Natural killer cell (primary cell): ENCODE data around the gene SCO1. TPM values are rescaled to one million over a fixed set of nuclear protein-coding genes. Genes with fewer than 3 reads are reported as not detected.

ENCODE experiments used
- ATAC-seq, 3 donors: fragments of 150-1000 bp in 2 of 3; fragments of 200-7000 bp in 1 of 3; cut with Tn5 transposase; 1 replicate in 1 of 3; 2 replicates in 2 of 3; pipeline ENCODE4 v1.10.0; 2021; ENCODE audit warnings: mild to moderate bottlenecking in 2 of 3, moderate library complexity in 2 of 3
- DNase-seq, 2 donors: peaks; one replicate each; pipeline versions ENCODE4 v3.0.0 to v3.0.0-alpha.2; 2013 to 2021; ENCODE audit warnings: mixed read lengths in 1 of 2
- H3K27ac ChIP-seq: one replicate; pipeline ENCODE4 v1.5.1; 2013; ENCODE audit warnings: mild to moderate bottlenecking, low read length
- H3K27me3 ChIP-seq: one replicate; pipeline ENCODE4 v1.6.1; 2013; ENCODE audit warnings: low read length; ENCODE audit not compliant: control insufficient read depth, insufficient read depth
- H3K36me3 ChIP-seq: one replicate; pipeline ENCODE4 v1.6.1; 2013; ENCODE audit warnings: low read length; ENCODE audit not compliant: control insufficient read depth, insufficient read depth
- H3K4me1 ChIP-seq: one replicate; pipeline ENCODE4 v1.6.1; 2013; ENCODE audit warnings: low read length; ENCODE audit not compliant: control insufficient read depth, insufficient read depth
- H3K4me3 ChIP-seq: one replicate; pipeline ENCODE4 v1.5.1; 2013; ENCODE audit warnings: low read length
- H3K9me3 ChIP-seq: one replicate; pipeline ENCODE4 v1.6.1; 2013; ENCODE audit warnings: low read length; ENCODE audit not compliant: control insufficient read depth, insufficient read depth
- H3K27ac Mint-ChIP-seq, 2 donors: one replicate each; pipeline ENCODE4 v1.8.0; 2022; ENCODE audit warnings: mild to moderate bottlenecking in 2 of 2, mixed read lengths in 2 of 2, moderate library complexity in 1 of 2
- H3K27me3 Mint-ChIP-seq, 2 donors: one replicate each; pipeline ENCODE4 v1.8.0; 2022; ENCODE audit warnings: low read depth in 2 of 2, mixed read lengths in 2 of 2
- H3K36me3 Mint-ChIP-seq: one replicate; pipeline ENCODE4 v1.8.0; 2022; ENCODE audit warnings: mixed read lengths
- H3K4me1 Mint-ChIP-seq, 2 donors: one replicate each; pipeline ENCODE4 v1.8.0; 2022; ENCODE audit warnings: mixed read lengths in 2 of 2
- H3K4me3 Mint-ChIP-seq: one replicate; pipeline ENCODE4 v1.8.0; 2022; ENCODE audit warnings: mild to moderate bottlenecking, moderate library complexity, mixed read lengths
- H3K9me3 Mint-ChIP-seq, 2 donors: one replicate each; pipeline ENCODE4 v1.8.0; 2022; ENCODE audit warnings: mixed read lengths in 2 of 2
- CTCF ChIP-seq: fragments of 200-600 bp; IDR thresholded peaks from one replicate; pipeline ENCODE4 v1.8.0; 2022; ENCODE audit warnings: antibody characterized with exemption
- WGBS: methylation state at CpG from one replicate; pipeline ENCODE4 v1.1.7; 2013; ENCODE audit warnings: missing lambda C conversion rate; ENCODE audit not compliant: insufficient coverage; 5-methylcytosine and 5-hydroxymethylcytosine counted together
- intact Hi-C: fragments of 100-400 bp; cut with micrococcal nuclease; formaldehyde crosslinking; loops from one replicate; pipeline ENCODE4 v1.14.2; 2022
- total RNA-seq, 4 donors: library from RNA; stranded (reverse); fragments of 120-200 nt in 1 of 4; gene quantifications; one replicate each; pipeline versions ENCODE4 v1.2.3 to v1.2.4, GENCODE V29; 2013 to 2022

Gene SCO1
- total RNA-seq, 3 donors from 2014 or later (not counting 1 experiment from before 2014, with no cell fraction given), result 13.4 to 22.9 (median 18.8) TPM

- Histone ChIP-seq H3K9me3 (no peaks in the 10 kb centered on the region), H3K4me3 (no peak overlapping the region), H3K36me3 (peaks cover 37% of the 10 kb centered on the region), H3K27ac (no peak overlapping the region), H3K4me1 (no peaks in the 10 kb centered on the region), H3K27me3 (no peaks in the 10 kb centered on the region)
- Mint-ChIP-seq H3K4me1 (no peaks in the 10 kb centered on the region), H3K27ac (no peak overlapping the region), H3K36me3 (peaks cover 28% of the 10 kb centered on the region), H3K9me3 (no peaks in the 10 kb centered on the region), H3K4me3 (no peak overlapping the region), H3K27me3 (no peaks in the 10 kb centered on the region)
- no peak for DNase-seq
- no peak for TF ChIP-seq CTCF
- WGBS, result 76% methylated on average over 3 of the region's 3 CpGs
- intact Hi-C loops, result no loop called here
- ATAC-seq, result no peak
Measured at GRCh38 chr17:10640475-10640874, 56.9 kb downstream of the SCO1 start.

- H3K36me3 ChIP-seq, result peaks cover 36% of the 10 kb centered on the region
- H3K4me1 Mint-ChIP-seq, result no peaks in the 10 kb centered on the region
- H3K4me1 ChIP-seq, result no peaks in the 10 kb centered on the region
- H3K27me3 ChIP-seq, result no peaks in the 10 kb centered on the region
- DNase-seq (no peak), ATAC-seq (no peak)
- H3K27ac ChIP-seq, result no peak overlapping the region
- WGBS, result 93% methylated on average over 25 of the region's 25 CpGs
- H3K9me3 ChIP-seq, result no peaks in the 10 kb centered on the region
- intact Hi-C loops, result no loop called here
- no peak overlapping the region for H3K4me3 Mint-ChIP-seq
- TF ChIP-seq CTCF, result no peak
- no peak overlapping the region for H3K27ac Mint-ChIP-seq
- no peaks in the 10 kb centered on the region for H3K9me3 Mint-ChIP-seq
- H3K27me3 Mint-ChIP-seq, result no peaks in the 10 kb centered on the region
- peaks cover 28% of the 10 kb centered on the region for H3K36me3 Mint-ChIP-seq
- H3K4me3 ChIP-seq, result no peak overlapping the region
Measured at GRCh38 chr17:10638151-10638550, 59.2 kb downstream of the SCO1 start.

GRCh38 chr17:10635290-10635689, 62.0 kb downstream of the SCO1 start:
- Mint-ChIP-seq H3K9me3 (no peaks in the 10 kb centered on the region), H3K4me3 (no peak overlapping the region), H3K27me3 (no peaks in the 10 kb centered on the region), H3K4me1 (no peaks in the 10 kb centered on the region), H3K36me3 (peaks cover 21% of the 10 kb centered on the region), H3K27ac (no peak overlapping the region)
- intact Hi-C loops, result no loop called here
- Histone ChIP-seq H3K9me3 (no peaks in the 10 kb centered on the region), H3K27me3 (no peaks in the 10 kb centered on the region), H3K4me3 (no peak overlapping the region), H3K36me3 (peaks cover 35% of the 10 kb centered on the region), H3K4me1 (no peaks in the 10 kb centered on the region), H3K27ac (no peak overlapping the region)
- DNase-seq (no peak), ATAC-seq (no peak)
- no peak for TF ChIP-seq CTCF
- 95% methylated on average over 14 of the region's 14 CpGs for WGBS

GRCh38 chr17:10633738-10634379, 63.5 kb downstream of the SCO1 start:
- Mint-ChIP-seq H3K4me3 (no peak overlapping the region), H3K4me1 (no peaks in the 10 kb centered on the region), H3K9me3 (no peaks in the 10 kb centered on the region), H3K27me3 (no peaks in the 10 kb centered on the region), H3K36me3 (peaks cover 9% of the 10 kb centered on the region), H3K27ac (no peak overlapping the region)
- no peaks in the 10 kb centered on the region for H3K27me3 ChIP-seq
- H3K4me3 ChIP-seq, result no peak overlapping the region
- intact Hi-C loops, result no loop called here
- H3K9me3 ChIP-seq, result no peaks in the 10 kb centered on the region
- WGBS, result 77% methylated on average over 15 of the region's 15 CpGs
- peaks cover 33% of the 10 kb centered on the region for H3K36me3 ChIP-seq
- H3K4me1 ChIP-seq, result no peaks in the 10 kb centered on the region
- ATAC-seq (no peak), DNase-seq (no peak)
- TF ChIP-seq CTCF, result no peak
- H3K27ac ChIP-seq, result no peak overlapping the region
